Embryonic facial prominence (tissue), 1 donor: ENCODE data around the gene GALR1.

ENCODE experiments used
- DNase-seq: peaks from one replicate; pipeline ENCODE4 v3.0.0-alpha.2; 2016; ENCODE audit errors: extremely low spot score

Gene GALR1

GRCh38 chr18:77321823-77322805 lies 72.5 kb downstream of the GALR1 start:
- no peak for DNase-seq

DNA sequence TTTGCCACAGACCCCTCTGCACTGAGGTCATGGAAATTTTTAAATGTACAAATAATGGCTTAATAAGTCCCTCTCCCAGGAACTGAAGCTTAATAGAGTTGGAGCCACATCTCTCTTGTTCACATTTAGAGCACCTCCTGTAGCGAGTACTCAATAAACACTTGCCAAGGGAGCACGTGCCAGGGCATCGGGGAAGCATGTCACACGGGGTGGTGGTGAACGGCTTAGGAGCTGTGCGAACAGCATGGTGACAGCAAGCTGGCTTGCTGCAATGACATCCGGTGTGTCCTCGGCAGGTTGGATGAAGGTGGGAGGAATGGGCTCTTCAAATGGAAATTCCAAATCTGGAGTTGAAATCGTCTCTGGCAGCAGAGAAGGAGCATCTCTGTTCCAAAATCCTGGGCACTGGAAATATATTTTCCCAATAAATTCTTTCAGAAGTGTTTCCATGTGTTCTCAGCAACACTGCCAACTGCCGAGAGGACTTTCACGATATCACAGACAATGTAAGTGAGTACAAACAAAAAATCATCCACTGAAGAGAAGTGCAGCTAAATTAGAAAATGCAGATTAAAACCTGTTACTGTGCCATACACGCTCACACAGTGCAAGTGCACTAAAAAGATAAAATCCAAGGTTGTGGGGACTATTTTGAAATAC lies 74.1 kb downstream of the GALR1 start:
- no peak for DNase-seq
